HG02852 (cell line): Measurements from ENCODE around the gene OST4.
"Not testable (repeated sequence)": the region's sequence is repeated elsewhere in the genome, so short reads cannot be mapped to it uniquely, and the experiment has no call there.

Source experiments
- ATAC-seq: cut with Tn5 transposase; IDR thresholded peaks from one replicate; pipeline ENCODE4 v1.9.1; 2021; ENCODE audit warnings: mild to moderate bottlenecking, moderate library complexity; ENCODE audit not compliant: unreplicated experiment

The OST4 gene

GRCh38 chr2:27071277-27071989, at the start of gene OST4:
TSS of gene OST4 (minus strand) at chr2:27071654.
- ATAC-seq = peak; percentile 83

- ATAC-seq = not testable (repeated sequence)
Observed at GRCh38 chr2:27119330-27119670, 47.8 kb upstream of the OST4 start.

GRCh38 chr2:27118525-27119329, 47.3 kb upstream of the OST4 start, which contains the start of gene CGREF1:
TSS of gene CGREF1 (minus strand) at chr2:27119128. CDS start at chr2:27104366, 14,762 bp downstream.
- ATAC-seq = no peak

- no peak for ATAC-seq
Observed at GRCh38 chr2:27117995-27118524, 46.6 kb upstream of the OST4 start.

GRCh38 chr2:27115519-27115918, 44.1 kb upstream of the OST4 start:
- no peak for ATAC-seq

- not testable (repeated sequence) for ATAC-seq
Observed at GRCh38 chr2:27111392-27112078, 40.1 kb upstream of the OST4 start.

GRCh38 chr2:27110603-27111352, 39.3 kb upstream of the OST4 start:
- ATAC-seq = not testable (repeated sequence)

- ATAC-seq = no peak
Observed at GRCh38 chr2:27109083-27109482, 37.6 kb upstream of the OST4 start.

GRCh38 chr2:27108221-27108620, 36.8 kb upstream of the OST4 start:
- no peak for ATAC-seq

- ATAC-seq = no peak
Observed at GRCh38 chr2:27105981-27106380, 34.5 kb upstream of the OST4 start.

GRCh38 chr2:27102329-27102728, 30.9 kb upstream of the OST4 start:
- ATAC-seq = no peak

GRCh38 chr2:27100036-27100435, 28.6 kb upstream of the OST4 start:
- no peak for ATAC-seq

- no peak for ATAC-seq
Observed at GRCh38 chr2:27099334-27099955, 28.0 kb upstream of the OST4 start.

- no peak for ATAC-seq
Observed at GRCh38 chr2:27097341-27097740, 25.9 kb upstream of the OST4 start.

GRCh38 chr2:27096748-27097297, 25.4 kb upstream of the OST4 start:
- no peak for ATAC-seq

- no peak for ATAC-seq
Observed at GRCh38 chr2:27095745-27096651, 24.5 kb upstream of the OST4 start.

- no peak for ATAC-seq
Observed at GRCh38 chr2:27095427-27095744, 23.9 kb upstream of the OST4 start.

GRCh38 chr2:27094353-27094984, 23.0 kb upstream of the OST4 start:
- no peak for ATAC-seq
